PC-3 (cell line): ENCODE data around the gene MC4R.

Experiments
- EZH2 ChIP-seq: fragments of 300-600 bp; sonication (generic); IDR thresholded peaks from one replicate; pipeline ENCODE4 v1.6.1; 2017; ENCODE audit warnings: antibody characterized with exemption, mild to moderate bottlenecking, low read length; ENCODE audit not compliant: unreplicated experiment
- EZH2phosphoT487 ChIP-seq: fragments of 300-600 bp; sonication (generic); IDR thresholded peaks from 2 replicates; pipeline ENCODE4 v1.6.1; 2018; ENCODE audit warnings: mild to moderate bottlenecking, antibody characterized with exemption, low read length, borderline replicate concordance
- TF ChIP-seq, protein P1 (sequence below): fragments of 300-600 bp; sonication (generic); conservative IDR thresholded peaks from 2 replicates; pipeline ENCODE4 v1.5.1; 2017; ENCODE audit warnings: antibody characterized with exemption, low read depth, mild to moderate bottlenecking, low read length

DNA sequence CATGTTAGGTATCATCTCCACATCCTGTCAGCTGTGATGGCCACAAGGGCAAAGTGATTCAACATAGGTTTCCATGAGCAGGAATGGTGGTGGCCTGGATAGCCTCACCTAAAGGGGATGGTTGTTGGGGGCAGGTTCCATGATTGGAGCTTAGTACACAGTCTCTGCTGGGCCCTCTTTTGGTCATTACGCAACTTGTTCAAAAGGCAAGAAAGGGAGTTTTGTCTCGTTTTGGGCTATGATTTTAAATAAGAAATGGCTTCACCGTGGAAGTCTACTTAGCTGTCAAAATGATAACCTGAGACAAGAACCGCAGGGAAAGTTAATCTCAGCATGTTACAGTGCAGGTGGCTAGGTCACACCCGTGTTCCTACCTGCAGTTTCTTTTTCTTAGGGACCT lies 13.1 kb upstream of the MC4R start:
- TF ChIP-seq, protein P1, sequence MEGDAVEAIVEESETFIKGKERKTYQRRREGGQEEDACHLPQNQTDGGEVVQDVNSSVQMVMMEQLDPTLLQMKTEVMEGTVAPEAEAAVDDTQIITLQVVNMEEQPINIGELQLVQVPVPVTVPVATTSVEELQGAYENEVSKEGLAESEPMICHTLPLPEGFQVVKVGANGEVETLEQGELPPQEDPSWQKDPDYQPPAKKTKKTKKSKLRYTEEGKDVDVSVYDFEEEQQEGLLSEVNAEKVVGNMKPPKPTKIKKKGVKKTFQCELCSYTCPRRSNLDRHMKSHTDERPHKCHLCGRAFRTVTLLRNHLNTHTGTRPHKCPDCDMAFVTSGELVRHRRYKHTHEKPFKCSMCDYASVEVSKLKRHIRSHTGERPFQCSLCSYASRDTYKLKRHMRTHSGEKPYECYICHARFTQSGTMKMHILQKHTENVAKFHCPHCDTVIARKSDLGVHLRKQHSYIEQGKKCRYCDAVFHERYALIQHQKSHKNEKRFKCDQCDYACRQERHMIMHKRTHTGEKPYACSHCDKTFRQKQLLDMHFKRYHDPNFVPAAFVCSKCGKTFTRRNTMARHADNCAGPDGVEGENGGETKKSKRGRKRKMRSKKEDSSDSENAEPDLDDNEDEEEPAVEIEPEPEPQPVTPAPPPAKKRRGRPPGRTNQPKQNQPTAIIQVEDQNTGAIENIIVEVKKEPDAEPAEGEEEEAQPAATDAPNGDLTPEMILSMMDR: no peak
- TF ChIP-seq EZH2phosphoT487: no peak
- TF ChIP-seq EZH2: no peak
